Smooth muscle cell of the pulmonary artery (primary cell): Measurements from ENCODE around the gene MZT2B. TPM values are rescaled to one million over a fixed set of nuclear protein-coding genes. Genes with fewer than 3 reads are reported as not detected.

Experiments
- total RNA-seq: library from RNA; depleted of rRNA; stranded (reverse); fragments of >200 nt; gene quantifications from 2 replicates; pipeline ENCODE4 v1.2.3, GENCODE V29; 2014

MZT2B gene, protein sequence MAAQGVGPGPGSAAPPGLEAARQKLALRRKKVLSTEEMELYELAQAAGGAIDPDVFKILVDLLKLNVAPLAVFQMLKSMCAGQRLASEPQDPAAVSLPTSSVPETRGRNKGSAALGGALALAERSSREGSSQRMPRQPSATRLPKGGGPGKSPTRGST
- 90.1 and 98.1 TPM in 2 replicates for total RNA-seq

DNA sequence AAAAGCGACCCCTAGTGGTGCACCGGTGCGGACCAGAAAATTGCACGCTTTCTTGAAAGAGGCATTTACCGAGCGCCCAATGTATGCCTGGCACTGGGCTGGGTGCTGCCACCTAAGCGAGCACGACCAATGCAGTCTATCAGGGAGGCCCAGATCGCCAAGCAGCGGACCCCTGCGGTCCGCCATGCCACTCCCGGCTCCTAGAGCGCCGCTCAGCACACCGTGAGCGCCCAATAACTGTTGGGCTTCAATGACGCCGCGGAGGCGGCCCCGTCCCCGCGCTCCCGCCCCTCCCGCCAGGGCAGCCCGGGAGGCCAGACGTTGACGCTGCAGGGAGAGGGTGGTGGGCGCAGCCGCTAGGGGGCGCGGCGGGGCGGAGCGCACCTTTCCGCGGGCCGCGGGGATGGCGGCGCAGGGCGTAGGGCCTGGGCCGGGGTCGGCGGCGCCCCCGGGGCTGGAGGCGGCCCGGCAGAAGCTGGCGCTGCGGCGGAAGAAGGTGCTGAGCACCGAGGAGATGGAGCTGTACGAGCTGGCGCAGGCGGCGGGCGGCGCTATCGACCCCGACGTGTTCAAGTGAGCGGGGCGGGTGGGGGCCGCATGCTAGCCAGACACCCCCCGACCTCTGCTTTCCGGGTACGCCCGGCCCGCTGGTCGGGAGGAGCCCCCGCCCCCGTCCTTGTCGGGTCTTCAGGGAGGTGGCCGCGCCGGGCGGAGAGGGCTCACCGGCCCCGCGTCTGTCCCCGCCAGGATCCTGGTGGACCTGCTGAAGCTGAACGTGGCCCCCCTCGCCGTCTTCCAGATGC is at the start of gene MZT2B:
TSS of gene MZT2B (plus strand) at position 383 of the 803 bp plus-strand sequence. CDS start at position 404, 21 bp downstream.

DNA sequence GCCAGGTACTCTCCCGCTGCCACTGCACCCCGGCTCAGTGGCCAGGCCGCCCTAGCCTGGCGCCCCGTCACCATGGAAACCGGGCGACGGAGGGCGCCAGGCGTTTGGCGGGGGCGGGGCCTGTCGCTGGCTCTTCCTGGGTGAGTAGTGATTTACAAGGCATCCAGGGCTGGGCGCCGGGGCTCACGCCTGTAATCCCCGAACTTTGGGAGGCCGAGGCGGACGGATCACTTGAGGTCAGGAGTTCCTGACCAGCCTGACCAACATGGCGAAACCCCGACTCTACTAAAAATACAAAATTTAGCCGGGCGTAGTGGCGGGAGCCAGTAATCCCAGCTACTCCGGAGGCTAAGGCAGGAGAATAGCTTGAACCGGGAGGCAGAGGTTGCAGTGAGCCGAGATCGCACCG is 37.1 kb upstream of the MZT2B start, which contains the start of gene CCDC74B:
TSS of gene CCDC74B (minus strand) at position 107 of the 409 bp plus-strand sequence. CDS start 116 bp downstream, outside the sequence.

DNA sequence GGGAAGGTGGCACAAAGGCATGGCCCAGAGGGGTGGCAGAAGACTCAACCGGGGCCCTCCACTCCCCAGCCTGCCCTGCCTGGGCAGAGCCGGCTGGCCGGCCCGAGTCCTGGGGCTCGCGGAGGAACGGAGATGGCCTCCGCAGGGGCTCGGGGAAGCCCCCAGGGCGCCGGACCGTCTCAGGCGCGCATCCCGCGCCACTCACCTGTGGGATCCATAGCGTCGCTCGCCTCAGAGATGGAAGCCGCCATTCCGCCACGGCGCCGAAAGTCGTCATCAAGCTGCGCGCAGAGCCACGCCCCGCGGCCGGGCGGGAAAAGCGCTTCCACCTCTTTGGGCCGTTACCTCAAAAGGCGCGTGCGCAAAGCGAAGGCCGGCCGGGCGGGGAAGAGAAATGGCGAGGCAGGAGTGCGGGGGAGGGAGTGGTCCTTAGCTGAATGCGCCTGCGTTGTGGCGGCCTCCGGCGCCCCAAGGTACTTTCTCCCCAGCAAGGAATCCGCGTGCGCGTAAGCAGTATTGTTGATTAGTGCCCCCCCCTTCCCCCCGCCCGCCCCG is 660 bp upstream of the MZT2B start, which contains the start of gene SMPD4:
TSS of gene SMPD4 (minus strand) at position 278 of the 555 bp plus-strand sequence. CDS start 5,010 bp downstream, outside the sequence.

DNA sequence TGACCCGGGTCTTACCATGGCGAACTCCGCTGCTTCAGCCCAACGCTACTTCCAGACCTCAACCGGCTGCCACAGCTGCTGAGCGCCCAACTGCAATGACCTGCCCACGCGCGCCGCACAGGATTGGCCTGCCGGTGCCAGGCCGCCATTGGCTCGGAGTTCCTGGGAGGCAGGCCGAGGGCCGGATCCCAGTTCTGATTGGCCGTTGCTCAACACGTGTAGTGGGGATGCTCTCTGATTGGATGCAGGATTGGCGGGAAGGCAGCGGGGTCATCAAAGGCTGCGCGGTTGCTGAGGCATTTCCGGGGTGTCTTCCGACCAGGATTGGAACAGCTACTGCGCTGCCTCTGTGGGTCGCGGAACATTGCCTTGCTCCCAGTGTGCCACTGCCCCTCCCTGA is 16.3 kb downstream of the MZT2B start, which contains the start of gene TUBA3E:
TSS of gene TUBA3E (minus strand) at position 97 of the 400 bp plus-strand sequence. CDS start at position 18, 79 bp downstream.

Other genes starting within 250 kb of the MZT2B start
- gene RAB6C, start 202.6 kb upstream of the MZT2B start, total RNA-seq, result not detected in 2 replicates
- not detected in 2 replicates for gene POTEF, start 53.0 kb upstream of the MZT2B start, total RNA-seq
- 5.0 TPM in 2 replicates for gene CCDC74B, start 37.1 kb upstream of the MZT2B start, total RNA-seq
- gene SMPD4, start 660 bp upstream of the MZT2B start, total RNA-seq, result 19.7 and 26.6 TPM in 2 replicates
- not detected in 2 replicates for gene TUBA3E, start 16.2 kb downstream of the MZT2B start, total RNA-seq
- 69.9 and 117 TPM in 2 replicates for gene IMP4, start 160.6 kb downstream of the MZT2B start, total RNA-seq
- 15.7 and 17.7 TPM in 2 replicates for gene PTPN18, start 173.8 kb downstream of the MZT2B start, total RNA-seq